IMR-90 (cell line): ENCODE measurements around the gene RBMS2. TPM values are rescaled to one million over a fixed set of nuclear protein-coding genes. Genes with fewer than 3 reads are reported as not detected.

Experiments
- ATAC-seq: fragments of 200-7000 bp; cut with Tn5 transposase; 2 replicates; pipeline ENCODE4 v1.9.1; 2020; ENCODE audit warnings: low read depth, mild to moderate bottlenecking, moderate library complexity
- BruUV-seq: library from RNA; stranded (reverse); fragments of 400-500 nt; replicated peaks from 2 replicates; lab custom pipeline; 2021; lab: Mats Ljungman, UMichigan
- CTCF ChIA-PET: fragments of 300-600 bp; formaldehyde crosslinking; extraction: SDS; loops from one replicate; lab custom pipeline; 2021; ENCODE audit warnings: antibody characterized with exemption; lab: Yijun Ruan, JAX
- POLR2A ChIA-PET: fragments of 300-600 bp; sonication (Branson Sonifier 250); formaldehyde crosslinking; loops from one replicate; lab custom pipeline; 2022; ENCODE audit warnings: antibody characterized with exemption; ENCODE audit not compliant: unreplicated experiment; lab: Charles Lee
- DNase-seq: peaks from one replicate; pipeline ENCODE4 v3.0.0; 2013
- H2AFZ ChIP-seq: replicated peaks from 2 replicates; pipeline ENCODE3; 2013; ENCODE audit warnings: low read length, mild to moderate bottlenecking; ENCODE audit not compliant: poor library complexity
- H2AK5ac ChIP-seq: 2 replicates; pipeline ENCODE4 v1.6.1; 2013; ENCODE audit warnings: low read depth, low read length, inconsistent platforms
- H2AK9ac ChIP-seq: replicated peaks from 2 replicates; pipeline ENCODE3; 2013; ENCODE audit warnings: mild to moderate bottlenecking, low read depth, low read length, moderate library complexity; ENCODE audit not compliant: poor library complexity
- H2BK120ac ChIP-seq: 2 replicates; pipeline ENCODE4 v1.6.1; 2013; ENCODE audit warnings: low read depth, low read length, inconsistent platforms
- H2BK15ac ChIP-seq: 3 replicates; pipeline ENCODE4 v1.6.1; 2013; ENCODE audit warnings: low read depth, low read length, inconsistent platforms
- H2BK20ac ChIP-seq: 2 replicates; pipeline ENCODE4 v1.6.1; 2013; ENCODE audit warnings: low read depth, mild to moderate bottlenecking, inconsistent platforms, low read length, moderate library complexity
- H2BK5ac ChIP-seq: 2 replicates; pipeline ENCODE4 v1.6.1; 2013; ENCODE audit warnings: mild to moderate bottlenecking, low read depth, low read length, inconsistent platforms; ENCODE audit not compliant: poor library complexity, severe bottlenecking
- H3K14ac ChIP-seq: replicated peaks from 2 replicates; pipeline ENCODE4 v1.6.1; 2013; ENCODE audit warnings: low read depth, low read length, inconsistent platforms
- H3K18ac ChIP-seq: 2 replicates; pipeline ENCODE4 v1.6.1; 2013; ENCODE audit warnings: low read depth, low read length, control low read depth
- H3K23ac ChIP-seq: 2 replicates; pipeline ENCODE4 v1.6.1; 2013; ENCODE audit warnings: low read depth, low read length, inconsistent platforms
- H3K27ac ChIP-seq: 2 replicates; pipeline ENCODE4 v1.5.1; 2013; ENCODE audit warnings: mild to moderate bottlenecking, control low read depth, low read length; ENCODE audit not compliant: insufficient read depth
- H3K27me3 ChIP-seq: 2 replicates; pipeline ENCODE4 v1.6.1; 2013; ENCODE audit warnings: low read length; ENCODE audit not compliant: control insufficient read depth, insufficient read depth
- H3K36me3 ChIP-seq: 2 replicates; pipeline ENCODE4 v1.6.1; 2013; ENCODE audit warnings: low read length, mixed read lengths; ENCODE audit not compliant: control insufficient read depth, insufficient read depth
- H3K4ac ChIP-seq: 2 replicates; pipeline ENCODE4 v1.6.1; 2013; ENCODE audit warnings: low read depth, low read length, inconsistent platforms
- H3K4me1 ChIP-seq: 2 replicates; pipeline ENCODE4 v1.6.1; 2013; ENCODE audit warnings: low read length, mixed read lengths; ENCODE audit not compliant: control insufficient read depth, insufficient read depth
- H3K4me2 ChIP-seq: 2 replicates; pipeline ENCODE4 v1.6.1; 2013; ENCODE audit warnings: low read depth, mild to moderate bottlenecking, control low read depth, low read length, moderate library complexity
- H3K4me3 ChIP-seq: 2 replicates; pipeline ENCODE4 v1.5.1; 2013; ENCODE audit warnings: low read depth, mild to moderate bottlenecking, control low read depth, low read length, moderate library complexity; ENCODE audit not compliant: insufficient read depth
- H3K56ac ChIP-seq: 2 replicates; pipeline ENCODE4 v1.6.1; 2013; ENCODE audit warnings: low read length, inconsistent platforms; ENCODE audit not compliant: insufficient read depth; ENCODE audit errors: extremely low read depth
- H3K79me1 ChIP-seq, 2 experiments: 2 replicates each; pipeline ENCODE4 v1.6.1; 2013; ENCODE audit warnings: low read length in 2 of 2, inconsistent platforms in 1 of 2, low read depth in 1 of 2
- H3K9ac ChIP-seq: 2 replicates; pipeline ENCODE4 v1.6.1; 2013; ENCODE audit warnings: low read depth, low read length, control low read depth
- H3K9me1 ChIP-seq: 2 replicates; pipeline ENCODE4 v1.6.1; 2013; ENCODE audit warnings: low read length, inconsistent platforms; ENCODE audit not compliant: insufficient read depth
- H3K9me3 ChIP-seq: 2 replicates; pipeline ENCODE4 v1.6.1; 2013; ENCODE audit warnings: low read length; ENCODE audit not compliant: control insufficient read depth, insufficient read depth
- H4K20me1 ChIP-seq: 2 replicates; pipeline ENCODE4 v1.6.1; 2013; ENCODE audit warnings: low read length, inconsistent platforms; ENCODE audit not compliant: insufficient read depth
- H4K5ac ChIP-seq: 2 replicates; pipeline ENCODE4 v1.6.1; 2013; ENCODE audit warnings: mild to moderate bottlenecking, low read depth, low read length, control low read depth
- H4K8ac ChIP-seq, 2 experiments: 2 replicates each; pipeline ENCODE4 v1.6.1; 2013; ENCODE audit warnings: low read depth in 2 of 2, low read length in 2 of 2, control low read depth in 1 of 2, inconsistent platforms in 1 of 2
- H4K91ac ChIP-seq: 2 replicates; pipeline ENCODE4 v1.6.1; 2013; ENCODE audit warnings: low read depth, low read length, inconsistent platforms; ENCODE audit not compliant: insufficient read depth
- BHLHE40 ChIP-seq: fragments of 150-350 bp; IDR thresholded peaks from 2 replicates; pipeline ENCODE4 v1.6.1; 2016; ENCODE audit warnings: mild to moderate bottlenecking, low read depth, low read length
- FOS ChIP-seq: fragments of 150-350 bp; IDR thresholded peaks from 2 replicates; pipeline ENCODE4 v1.6.1; 2016; ENCODE audit warnings: low read depth, low read length
- MAZ ChIP-seq: IDR thresholded peaks from 2 replicates; pipeline ENCODE4 v1.6.1; 2012; ENCODE audit warnings: low read depth, mild to moderate bottlenecking, low read length, improper control_type of control experiment, moderate library complexity, borderline replicate concordance
- MXI1 ChIP-seq: IDR thresholded peaks from 2 replicates; pipeline ENCODE4 v1.6.1; 2012; ENCODE audit warnings: low read depth, mild to moderate bottlenecking, low read length, moderate library complexity, borderline replicate concordance
- NFE2L2 ChIP-seq: fragments of 150-350 bp; IDR thresholded peaks from 2 replicates; pipeline ENCODE4 v1.6.1; 2016; ENCODE audit warnings: low read depth, mild to moderate bottlenecking, low read length
- POLR2A ChIP-seq: IDR thresholded peaks from 2 replicates; pipeline ENCODE4 v1.6.1; 2012; ENCODE audit warnings: mild to moderate bottlenecking, low read depth, low read length
- RFX5 ChIP-seq: IDR thresholded peaks from 2 replicates; pipeline ENCODE4 v1.8.0; 2012; ENCODE audit warnings: low read depth, mild to moderate bottlenecking, low read length, moderate library complexity
- SMC3 ChIP-seq: fragments of 150-350 bp; IDR thresholded peaks from 2 replicates; pipeline ENCODE4 v1.6.1; 2016; ENCODE audit warnings: low read depth, mild to moderate bottlenecking, antibody characterized with exemption, low read length, moderate library complexity
- WGBS, 2 experiments: methylation state at CpG; one replicate each; pipeline versions ENCODE4 v1.1.5 to v1.1.7; 2013; ENCODE audit warnings: missing lambda C conversion rate in 2 of 2; ENCODE audit not compliant: insufficient read length in 1 of 2; ENCODE audit errors: extremely low coverage in 2 of 2; 5-methylcytosine and 5-hydroxymethylcytosine counted together
- dilution Hi-C: fragments of 300-500 bp; cut with HindIII; formaldehyde crosslinking; loops from one replicate; pipeline ENCODE4 v1.14.3; 2018; ENCODE audit warnings: low sequenced_read_pairs; ENCODE audit not compliant: unreplicated experiment
- in situ Hi-C: fragments of 300-500 bp; cut with MboI; formaldehyde crosslinking; loops from 3 replicates; pipeline ENCODE4 v1.14.3; 2019; ENCODE audit warnings: low sequenced_read_pairs, inconsistent platforms, mixed read lengths
- intact Hi-C: fragments of 100-400 bp; cut with micrococcal nuclease; formaldehyde crosslinking; loops from 2 replicates; pipeline ENCODE4 v1.10.0; 2022
- polyA plus RNA-seq, 3 experiments: library from polyadenylated mRNA; depleted of rRNA; stranded (reverse); fragments of >200 nt; gene quantifications; 2 replicates each; pipeline ENCODE4 v1.2.3, GENCODE V29; 2012; ENCODE audit warnings: low replicate concordance in 1 of 3
- total RNA-seq: library from RNA; depleted of rRNA; stranded (reverse); fragments of >200 nt; gene quantifications from 2 replicates; pipeline ENCODE4 v1.2.3, GENCODE V29; 2012
- TF ChIP-seq, protein P1 (sequence below): fragments of 150-350 bp; IDR thresholded peaks from 2 replicates; pipeline ENCODE4 v1.6.1; 2017; ENCODE audit warnings: mild to moderate bottlenecking, antibody characterized with exemption, low read length, low read depth
- TF ChIP-seq, protein P2 (sequence below): conservative IDR thresholded peaks from 2 replicates; pipeline ENCODE4 v1.5.1; 2012; ENCODE audit warnings: mild to moderate bottlenecking, low read depth, low read length, improper control_type of control experiment

Gene RBMS2
- total and polyA plus RNA-seq, 2 of the 4 experiments (the other 2 are of a cell fraction): 38.0 to 43.6 TPM

GRCh38 chr12:56476143-56476542 is 45.5 kb upstream of the RBMS2 start:
- Histone ChIP-seq H3K36me3 (peaks cover 5% of the 10 kb centered on the region), H3K27me3 (no peaks in the 10 kb centered on the region), H3K9me3 (no peaks in the 10 kb centered on the region), H3K56ac (no peak overlapping the region), H2AK9ac (no peak overlapping the region), H3K18ac (no peak overlapping the region), H2BK5ac (no peak overlapping the region), H3K9me1 (peaks cover 20% of the 10 kb centered on the region; the same call in 1 of the 2 replicates), H2AFZ (no peak overlapping the region), H3K4ac (no peak overlapping the region), H3K9ac (no peak overlapping the region), H3K4me2 (no peak overlapping the region), H4K8ac (no peak overlapping the region), H3K14ac (no peak overlapping the region), H2AK5ac (no peak overlapping the region), H4K5ac (no peak overlapping the region), H2BK15ac (no peak overlapping the region), H3K4me1 (no peaks in the 10 kb centered on the region), H3K23ac (no peak overlapping the region), H3K27ac (no peak overlapping the region), H3K4me3 (no peak overlapping the region), H4K91ac (no peak overlapping the region), H2BK20ac (no peak overlapping the region), H4K20me1 (no peaks in the 10 kb centered on the region), H3K79me1 (peaks cover 6 to 40% of the 10 kb centered on the region in 2 experiments; a peak in 3 of 4 replicates), H2BK120ac (no peak overlapping the region)
- ATAC-seq: no peak
- BruUV-seq: no TSS peak
- dilution Hi-C loops: no loop called here
- no peak for TF ChIP-seq NFE2L2
- no peak for TF ChIP-seq MAZ
- no peak for TF ChIP-seq FOS
- TF ChIP-seq, protein P1, sequence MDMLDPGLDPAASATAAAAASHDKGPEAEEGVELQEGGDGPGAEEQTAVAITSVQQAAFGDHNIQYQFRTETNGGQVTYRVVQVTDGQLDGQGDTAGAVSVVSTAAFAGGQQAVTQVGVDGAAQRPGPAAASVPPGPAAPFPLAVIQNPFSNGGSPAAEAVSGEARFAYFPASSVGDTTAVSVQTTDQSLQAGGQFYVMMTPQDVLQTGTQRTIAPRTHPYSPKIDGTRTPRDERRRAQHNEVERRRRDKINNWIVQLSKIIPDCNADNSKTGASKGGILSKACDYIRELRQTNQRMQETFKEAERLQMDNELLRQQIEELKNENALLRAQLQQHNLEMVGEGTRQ: no peak
- TF ChIP-seq BHLHE40: no peak
- TF ChIP-seq, protein P2, sequence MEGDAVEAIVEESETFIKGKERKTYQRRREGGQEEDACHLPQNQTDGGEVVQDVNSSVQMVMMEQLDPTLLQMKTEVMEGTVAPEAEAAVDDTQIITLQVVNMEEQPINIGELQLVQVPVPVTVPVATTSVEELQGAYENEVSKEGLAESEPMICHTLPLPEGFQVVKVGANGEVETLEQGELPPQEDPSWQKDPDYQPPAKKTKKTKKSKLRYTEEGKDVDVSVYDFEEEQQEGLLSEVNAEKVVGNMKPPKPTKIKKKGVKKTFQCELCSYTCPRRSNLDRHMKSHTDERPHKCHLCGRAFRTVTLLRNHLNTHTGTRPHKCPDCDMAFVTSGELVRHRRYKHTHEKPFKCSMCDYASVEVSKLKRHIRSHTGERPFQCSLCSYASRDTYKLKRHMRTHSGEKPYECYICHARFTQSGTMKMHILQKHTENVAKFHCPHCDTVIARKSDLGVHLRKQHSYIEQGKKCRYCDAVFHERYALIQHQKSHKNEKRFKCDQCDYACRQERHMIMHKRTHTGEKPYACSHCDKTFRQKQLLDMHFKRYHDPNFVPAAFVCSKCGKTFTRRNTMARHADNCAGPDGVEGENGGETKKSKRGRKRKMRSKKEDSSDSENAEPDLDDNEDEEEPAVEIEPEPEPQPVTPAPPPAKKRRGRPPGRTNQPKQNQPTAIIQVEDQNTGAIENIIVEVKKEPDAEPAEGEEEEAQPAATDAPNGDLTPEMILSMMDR: no peak
- no peak for TF ChIP-seq RFX5
- TF ChIP-seq SMC3: no peak
- no peak for TF ChIP-seq POLR2A
- no peak for TF ChIP-seq MXI1
- POLR2A ChIA-PET: no interaction called here
- in situ Hi-C loops: no loop called here
- intact Hi-C loops: no loop called here
- WGBS, 2 experiments: 89% methylated on average over 4 of the region's 6 CpGs; no CpG with 5 or more reads in 1 of the 2 experiments
- DNase-seq: no peak
- CTCF ChIA-PET: interaction anchor here (1.2 kb wide), 1 partner anchor 9 kb away, joined by 3 read pairs; no protein-coding TSS in a partner anchor
